GM21381 (cell line): ENCODE measurements around the gene AMBRA1.

Experiments
- ATAC-seq: cut with Tn5 transposase; IDR thresholded peaks from one replicate; pipeline ENCODE4 v1.9.1; 2021; ENCODE audit warnings: mild to moderate bottlenecking, moderate library complexity; ENCODE audit not compliant: unreplicated experiment

The AMBRA1 gene

GRCh38 chr11:46574656-46575055 is 19.2 kb downstream of the AMBRA1 start:
- ATAC-seq = no peak

- ATAC-seq = no peak
Measured at GRCh38 chr11:46570790-46571398, 22.9 kb downstream of the AMBRA1 start.

- ATAC-seq = no peak
Measured at GRCh38 chr11:46565232-46565840, 28.5 kb downstream of the AMBRA1 start.

GRCh38 chr11:46564459-46564858 is 29.4 kb downstream of the AMBRA1 start:
- ATAC-seq = no peak

- no peak for ATAC-seq
Measured at GRCh38 chr11:46562527-46562926, 31.3 kb downstream of the AMBRA1 start.

- ATAC-seq = no peak
Measured at GRCh38 chr11:46560300-46560991, 33.4 kb downstream of the AMBRA1 start.

GRCh38 chr11:46559815-46560214 is 34.0 kb downstream of the AMBRA1 start:
- no peak for ATAC-seq

GRCh38 chr11:46557684-46558151 is 36.1 kb downstream of the AMBRA1 start:
- ATAC-seq = no peak

GRCh38 chr11:46555267-46556054 is 38.4 kb downstream of the AMBRA1 start:
- no peak for ATAC-seq

- ATAC-seq = no peak
Measured at GRCh38 chr11:46554213-46555147, 39.3 kb downstream of the AMBRA1 start.

- no peak for ATAC-seq
Measured at GRCh38 chr11:46553814-46554212, 40.0 kb downstream of the AMBRA1 start.

- no peak for ATAC-seq
Measured at GRCh38 chr11:46551261-46551660, 42.6 kb downstream of the AMBRA1 start.

- ATAC-seq = no peak
Measured at GRCh38 chr11:46547579-46547978, 46.2 kb downstream of the AMBRA1 start.

GRCh38 chr11:46543564-46543963 is 50.3 kb downstream of the AMBRA1 start:
- ATAC-seq = no peak

- ATAC-seq = no peak
Measured at GRCh38 chr11:46541593-46542371, 52.0 kb downstream of the AMBRA1 start.

- ATAC-seq = no peak
Measured at GRCh38 chr11:46540807-46541206, 53.0 kb downstream of the AMBRA1 start.

- ATAC-seq = peak; percentile 51
Measured at GRCh38 chr11:46537537-46538295, 56.1 kb downstream of the AMBRA1 start.

- ATAC-seq = no peak
Measured at GRCh38 chr11:46537121-46537520, 56.7 kb downstream of the AMBRA1 start.

- no peak for ATAC-seq
Measured at GRCh38 chr11:46535688-46536087, 58.1 kb downstream of the AMBRA1 start.
